Measurements from ENCODE around the gene L1TD1.

DNA sequence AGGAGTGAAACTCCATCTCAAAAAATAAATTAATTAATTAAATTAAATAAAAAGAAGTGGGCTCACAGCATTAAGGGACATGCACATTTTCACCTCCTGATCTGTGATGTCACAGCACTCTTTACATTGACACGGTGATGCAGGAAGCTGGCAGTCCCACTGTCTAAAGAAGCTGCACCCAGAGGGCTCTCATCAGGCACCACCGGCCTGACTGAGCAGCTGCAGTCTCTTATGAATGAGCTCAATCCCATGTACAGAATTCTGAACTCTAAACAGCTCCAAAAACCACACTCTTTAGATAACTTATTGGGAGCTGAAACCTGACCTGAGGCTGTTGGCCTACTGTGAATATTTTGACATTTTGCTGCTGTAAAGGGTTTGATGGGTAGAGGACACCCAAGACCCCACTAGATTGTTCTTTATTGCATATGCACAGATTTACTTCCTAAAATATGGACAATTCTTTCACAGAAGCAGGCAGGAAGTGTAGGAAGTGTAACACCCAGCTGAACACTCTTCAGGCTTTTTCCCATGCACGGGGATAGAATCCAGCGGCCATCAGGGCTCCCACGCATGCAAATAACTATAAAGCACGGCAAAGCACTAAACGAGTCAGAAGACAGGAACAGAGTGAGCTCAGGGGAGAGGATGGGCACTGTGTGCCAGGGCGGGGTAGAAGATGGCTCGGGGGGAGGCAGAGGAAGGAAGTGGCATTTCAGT lies 46.2 kb downstream of the L1TD1 start:
- TF ChIP-seq EZH2 (IDR thresholded peaks at IDR 0.05) (no peak), POLR2AphosphoS5 (IDR thresholded peaks at IDR 0.05; ENCODE audit: borderline replicate concordance, low read depth, low read length) (no peak)
